ENCODE results near the gene KIF18A. TPM values are rescaled to one million over a fixed set of nuclear protein-coding genes. Genes with fewer than 3 reads are reported as not detected.

KIF18A gene
- total RNA-seq, result 0.25 TPM
- long read RNA-seq, partial matches to known transcripts, result 1 of 1 reads
- long read RNA-seq, other reads (novel, unspliced or antisense), result 0 of 1 reads

- Histone ChIP-seq H3K9me3 (replicated peaks) (no peaks in the 10 kb centered on the region), H3K27ac (replicated peaks) (peak within 1 kb of the TSS; percentile 76), H3K4me1 (peaks cover 51% of the 10 kb centered on the region), H3K27me3 (ENCODE audit: low read depth) (no peaks in the 10 kb centered on the region), H3K4me3 (peak within 1 kb of the TSS; percentile 65), H3K36me3 (no peaks in the 10 kb centered on the region)
- intact Hi-C loops (cut with micrococcal nuclease), result no loop called here
- TF ChIP-seq, protein P1, sequence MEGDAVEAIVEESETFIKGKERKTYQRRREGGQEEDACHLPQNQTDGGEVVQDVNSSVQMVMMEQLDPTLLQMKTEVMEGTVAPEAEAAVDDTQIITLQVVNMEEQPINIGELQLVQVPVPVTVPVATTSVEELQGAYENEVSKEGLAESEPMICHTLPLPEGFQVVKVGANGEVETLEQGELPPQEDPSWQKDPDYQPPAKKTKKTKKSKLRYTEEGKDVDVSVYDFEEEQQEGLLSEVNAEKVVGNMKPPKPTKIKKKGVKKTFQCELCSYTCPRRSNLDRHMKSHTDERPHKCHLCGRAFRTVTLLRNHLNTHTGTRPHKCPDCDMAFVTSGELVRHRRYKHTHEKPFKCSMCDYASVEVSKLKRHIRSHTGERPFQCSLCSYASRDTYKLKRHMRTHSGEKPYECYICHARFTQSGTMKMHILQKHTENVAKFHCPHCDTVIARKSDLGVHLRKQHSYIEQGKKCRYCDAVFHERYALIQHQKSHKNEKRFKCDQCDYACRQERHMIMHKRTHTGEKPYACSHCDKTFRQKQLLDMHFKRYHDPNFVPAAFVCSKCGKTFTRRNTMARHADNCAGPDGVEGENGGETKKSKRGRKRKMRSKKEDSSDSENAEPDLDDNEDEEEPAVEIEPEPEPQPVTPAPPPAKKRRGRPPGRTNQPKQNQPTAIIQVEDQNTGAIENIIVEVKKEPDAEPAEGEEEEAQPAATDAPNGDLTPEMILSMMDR (IDR thresholded peaks at IDR 0.05; ENCODE audit: borderline replicate concordance), result no peak
- DNase-seq, result peak; percentile 100
These were observed at the start of gene KIF18A, which contains the start of gene METTL15 for GRCh38 chr11:28107750-28108618. Gene KIF18A (minus strand): TSS chr11:28108156. CDS start chr11:28097947, 10,209 bp downstream. Gene METTL15 (plus strand): TSS chr11:28108388. CDS start chr11:28113335, 4,947 bp downstream.

DNA sequence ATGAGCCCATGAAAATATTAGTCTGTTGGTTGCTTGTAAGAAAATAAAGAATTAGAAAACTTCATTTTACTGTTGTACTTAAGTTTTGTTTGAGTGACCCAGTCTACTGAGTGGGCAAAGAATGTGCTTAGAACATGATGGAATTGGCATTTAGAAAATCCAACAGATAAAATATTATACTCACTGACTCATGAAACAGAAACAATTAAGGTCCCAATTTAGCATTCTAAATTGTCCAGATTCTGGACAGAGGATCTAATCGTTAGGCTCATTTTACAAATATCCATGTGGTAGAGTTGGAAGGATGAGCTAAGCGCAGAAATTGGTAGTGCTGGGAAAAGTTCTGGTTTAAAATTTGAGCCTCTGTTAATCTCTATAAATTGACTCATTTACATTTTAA is 45.6 kb upstream of the KIF18A start:
- no peaks in the 10 kb centered on the region for H3K9me3 ChIP-seq (replicated peaks)
- peaks cover 16% of the 10 kb centered on the region for H3K36me3 ChIP-seq
- H3K4me3 ChIP-seq, result no peak overlapping the region
- intact Hi-C loops (cut with micrococcal nuclease), result no loop called here
- TF ChIP-seq, protein P1 (IDR thresholded peaks at IDR 0.05; ENCODE audit: borderline replicate concordance), result no peak
- H3K27me3 ChIP-seq (ENCODE audit: low read depth), result no peaks in the 10 kb centered on the region
- H3K27ac ChIP-seq (replicated peaks), result no peak overlapping the region
- DNase-seq, result no peak
- no peaks in the 10 kb centered on the region for H3K4me1 ChIP-seq

- intact Hi-C loops (cut with micrococcal nuclease), result no loop called here
- Histone ChIP-seq H3K36me3 (peaks cover 8% of the 10 kb centered on the region), H3K4me1 (no peaks in the 10 kb centered on the region), H3K4me3 (no peak overlapping the region), H3K27ac (replicated peaks) (no peak overlapping the region), H3K27me3 (ENCODE audit: low read depth) (no peaks in the 10 kb centered on the region), H3K9me3 (replicated peaks) (no peaks in the 10 kb centered on the region)
- TF ChIP-seq, protein P1 (IDR thresholded peaks at IDR 0.05; ENCODE audit: borderline replicate concordance), result no peak
- no peak for DNase-seq
These were observed 44.8 kb upstream of the KIF18A start for GRCh38 chr11:28152743-28153142.

- TF ChIP-seq, protein P1 (IDR thresholded peaks at IDR 0.05; ENCODE audit: borderline replicate concordance), result no peak
- Histone ChIP-seq H3K9me3 (replicated peaks) (no peaks in the 10 kb centered on the region), H3K36me3 (no peaks in the 10 kb centered on the region), H3K4me3 (no peak overlapping the region), H3K27me3 (ENCODE audit: low read depth) (no peaks in the 10 kb centered on the region), H3K27ac (replicated peaks) (no peak overlapping the region), H3K4me1 (no peaks in the 10 kb centered on the region)
- DNase-seq, result no peak
- intact Hi-C loops (cut with micrococcal nuclease), result no loop called here
These were observed 38.3 kb upstream of the KIF18A start for GRCh38 chr11:28146123-28146751.

- intact Hi-C loops (cut with micrococcal nuclease), result no loop called here
- TF ChIP-seq, protein P1 (IDR thresholded peaks at IDR 0.05; ENCODE audit: borderline replicate concordance), result no peak
- H3K9me3 ChIP-seq (replicated peaks), result peaks cover 12% of the 10 kb centered on the region
These were observed 36.9 kb upstream of the KIF18A start for GRCh38 chr11:28144808-28145207.

More at GRCh38 chr11:28144808-28145207, 36.9 kb upstream of the KIF18A start:
- Histone ChIP-seq H3K4me1 (no peaks in the 10 kb centered on the region), H3K27ac (replicated peaks) (no peak overlapping the region), H3K36me3 (peaks cover 8% of the 10 kb centered on the region), H3K4me3 (no peak overlapping the region), H3K27me3 (ENCODE audit: low read depth) (no peaks in the 10 kb centered on the region)
- DNase-seq, result no peak
